ENCODE measurements around the gene DACT2.

- TF ChIP-seq, protein P1, sequence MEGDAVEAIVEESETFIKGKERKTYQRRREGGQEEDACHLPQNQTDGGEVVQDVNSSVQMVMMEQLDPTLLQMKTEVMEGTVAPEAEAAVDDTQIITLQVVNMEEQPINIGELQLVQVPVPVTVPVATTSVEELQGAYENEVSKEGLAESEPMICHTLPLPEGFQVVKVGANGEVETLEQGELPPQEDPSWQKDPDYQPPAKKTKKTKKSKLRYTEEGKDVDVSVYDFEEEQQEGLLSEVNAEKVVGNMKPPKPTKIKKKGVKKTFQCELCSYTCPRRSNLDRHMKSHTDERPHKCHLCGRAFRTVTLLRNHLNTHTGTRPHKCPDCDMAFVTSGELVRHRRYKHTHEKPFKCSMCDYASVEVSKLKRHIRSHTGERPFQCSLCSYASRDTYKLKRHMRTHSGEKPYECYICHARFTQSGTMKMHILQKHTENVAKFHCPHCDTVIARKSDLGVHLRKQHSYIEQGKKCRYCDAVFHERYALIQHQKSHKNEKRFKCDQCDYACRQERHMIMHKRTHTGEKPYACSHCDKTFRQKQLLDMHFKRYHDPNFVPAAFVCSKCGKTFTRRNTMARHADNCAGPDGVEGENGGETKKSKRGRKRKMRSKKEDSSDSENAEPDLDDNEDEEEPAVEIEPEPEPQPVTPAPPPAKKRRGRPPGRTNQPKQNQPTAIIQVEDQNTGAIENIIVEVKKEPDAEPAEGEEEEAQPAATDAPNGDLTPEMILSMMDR (IDR thresholded peaks at IDR 0.05) = no peak
- no peak for TF ChIP-seq ZFX (IDR thresholded peaks at IDR 0.05; ENCODE audit: borderline replicate concordance)
Observed at GRCh38 chr6:168320634-168321033, 1.1 kb upstream of the DACT2 start.
